IPS-NIHi7 (cell line): ENCODE data around the gene ADGRD1.

ENCODE experiments used
- DNase-seq: peaks from one replicate; pipeline ENCODE4 v3.0.0; 2012; ENCODE audit warnings: mixed read lengths; ENCODE audit errors: extremely low spot score

ADGRD1 gene

GRCh38 chr12:131090274-131091210 is 136.8 kb downstream of the ADGRD1 start:
- no peak for DNase-seq

GRCh38 chr12:131091413-131091975 is 137.8 kb downstream of the ADGRD1 start:
- DNase-seq: no peak

- DNase-seq: no peak
These were observed 138.4 kb downstream of the ADGRD1 start for GRCh38 chr12:131091976-131092691.

GRCh38 chr12:131092901-131093603 is 139.3 kb downstream of the ADGRD1 start:
- DNase-seq: no peak

GRCh38 chr12:131093604-131093955 is 139.9 kb downstream of the ADGRD1 start:
- DNase-seq: no peak

GRCh38 chr12:131093971-131094830 is 140.5 kb downstream of the ADGRD1 start:
- no peak for DNase-seq

GRCh38 chr12:131094831-131095805 is 141.4 kb downstream of the ADGRD1 start:
- no peak for DNase-seq

GRCh38 chr12:131095826-131096680 is 142.3 kb downstream of the ADGRD1 start:
- no peak for DNase-seq

GRCh38 chr12:131096681-131097181 is 143.0 kb downstream of the ADGRD1 start:
- no peak for DNase-seq

GRCh38 chr12:131097202-131098177 is 143.8 kb downstream of the ADGRD1 start:
- no peak for DNase-seq

- no peak for DNase-seq
These were observed 144.7 kb downstream of the ADGRD1 start for GRCh38 chr12:131098178-131098981.

GRCh38 chr12:131100031-131100674 is 146.4 kb downstream of the ADGRD1 start:
- DNase-seq: no peak

GRCh38 chr12:131101006-131101405 is 147.3 kb downstream of the ADGRD1 start:
- no peak for DNase-seq

GRCh38 chr12:131101703-131102492 is 148.2 kb downstream of the ADGRD1 start:
- no peak for DNase-seq

- DNase-seq: no peak
These were observed 148.8 kb downstream of the ADGRD1 start for GRCh38 chr12:131102493-131102931.
